ENCODE results near the gene ZSWIM1. TPM values are rescaled to one million over a fixed set of nuclear protein-coding genes. Genes with fewer than 3 reads are reported as not detected.

Gene ZSWIM1
- 10.0 TPM for total RNA-seq
- long read RNA-seq, partial matches to known transcripts, result 0 of 1 reads
- long read RNA-seq, other reads (novel, unspliced or antisense), result 0 of 1 reads

- DNase-seq (ENCODE audit: low spot score), result peak; percentile 99
Measured at GRCh38 chr20:45880988-45881788, at the start of gene ZSWIM1. TSS of gene ZSWIM1 (plus strand) at chr20:45881227. CDS start at chr20:45882593, 1,366 bp downstream.

DNA sequence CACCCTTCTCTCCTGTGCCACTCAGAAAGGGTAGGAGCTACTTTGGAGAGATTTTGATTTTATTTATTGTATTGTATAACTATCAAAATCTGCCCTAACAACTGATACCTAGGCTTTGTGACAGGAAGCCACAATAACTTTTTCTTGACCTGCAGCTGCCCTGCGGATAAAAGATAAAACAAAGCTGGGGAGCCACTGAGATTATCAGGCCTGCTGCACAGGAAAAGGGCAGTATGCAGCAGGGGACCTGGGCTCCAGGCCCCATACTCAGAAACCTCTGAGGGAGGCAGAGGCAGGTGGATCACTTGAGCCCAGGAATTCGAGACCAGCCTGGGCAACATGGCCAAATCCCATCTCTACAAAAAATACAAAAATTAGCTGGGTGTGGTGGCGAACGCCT lies 48.4 kb upstream of the ZSWIM1 start:
- no peak for DNase-seq (ENCODE audit: low spot score)

GRCh38 chr20:45833030-45833882 lies 47.8 kb upstream of the ZSWIM1 start, which contains the start of gene SNX21:
TSS of gene SNX21 (plus strand) at chr20:45833799. CDS start at chr20:45833920, 121 bp downstream.
- DNase-seq (ENCODE audit: low spot score), result peak; percentile 94

DNA sequence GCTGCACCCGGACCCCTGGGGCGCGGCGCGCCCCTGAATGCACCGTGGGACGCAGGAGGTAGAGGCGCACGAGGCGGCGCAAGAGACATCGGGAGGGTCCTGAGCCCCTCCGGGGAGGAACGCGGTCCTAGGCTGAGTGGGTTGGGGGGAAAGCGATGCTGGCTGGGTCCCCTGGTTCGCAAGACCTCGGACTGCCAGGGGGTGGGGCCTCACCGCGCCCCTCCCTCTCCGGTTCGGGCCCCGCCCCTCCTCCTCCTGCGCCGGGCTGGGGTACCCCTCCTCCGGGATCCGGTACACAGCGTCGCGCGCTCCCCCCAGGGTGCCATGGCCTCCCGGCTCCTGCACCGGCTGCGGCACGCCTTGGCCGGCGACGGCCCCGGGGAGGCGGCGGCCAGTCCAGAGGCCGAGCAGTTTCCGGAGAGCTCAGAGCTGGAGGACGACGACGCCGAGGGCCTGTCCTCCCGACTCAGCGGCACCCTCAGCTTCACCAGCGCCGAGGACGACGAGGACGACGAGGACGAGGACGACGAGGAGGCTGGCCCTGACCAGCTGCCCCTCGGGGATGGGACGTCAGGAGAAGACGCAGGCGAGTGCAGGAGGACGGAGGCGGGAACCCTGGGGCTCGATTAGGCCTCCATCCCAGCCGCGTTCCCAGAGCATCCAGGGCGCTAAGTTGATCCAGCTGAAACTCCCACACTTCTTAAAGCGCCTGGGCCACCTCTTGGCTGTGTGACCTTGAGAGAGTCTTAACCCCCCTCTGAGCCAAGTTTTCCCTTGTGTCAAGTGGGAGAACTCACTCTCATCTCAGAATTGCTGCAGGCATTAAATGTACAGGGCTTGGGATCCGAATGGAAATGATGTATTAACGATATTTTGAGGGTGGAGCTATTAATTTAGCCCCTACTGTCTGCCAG lies 46.9 kb upstream of the ZSWIM1 start:
- DNase-seq (ENCODE audit: low spot score), result no peak

GRCh38 chr20:45834797-45835161 lies 46.2 kb upstream of the ZSWIM1 start:
- DNase-seq (ENCODE audit: low spot score), result no peak

- DNase-seq (ENCODE audit: low spot score), result no peak
Measured at GRCh38 chr20:45835329-45835765, 45.7 kb upstream of the ZSWIM1 start.

DNA sequence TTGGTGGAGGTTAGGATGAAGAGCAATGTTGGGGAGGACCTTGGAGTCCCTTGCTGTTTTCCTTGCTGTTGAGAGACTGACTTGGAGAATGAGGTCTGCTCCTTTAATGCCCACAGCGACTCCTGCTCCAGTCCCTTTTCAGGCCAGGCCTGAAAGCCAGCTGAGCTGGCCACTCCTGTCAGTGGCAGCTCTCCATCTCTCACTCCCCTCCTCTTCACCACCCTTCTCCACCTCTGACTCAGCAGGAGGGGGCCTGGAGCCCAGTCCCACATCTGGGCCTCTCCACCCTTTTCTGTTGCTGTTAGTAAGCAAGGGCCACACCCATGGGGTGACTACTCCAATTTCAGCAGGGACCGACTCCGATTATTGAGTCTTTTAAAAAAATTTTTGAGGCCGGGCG lies 45.2 kb upstream of the ZSWIM1 start:
- no peak for DNase-seq (ENCODE audit: low spot score)

GRCh38 chr20:45836841-45837240 lies 44.2 kb upstream of the ZSWIM1 start:
- no peak for DNase-seq (ENCODE audit: low spot score)

- no peak for DNase-seq (ENCODE audit: low spot score)
Measured at GRCh38 chr20:45840700-45841198, 40.3 kb upstream of the ZSWIM1 start.

DNA sequence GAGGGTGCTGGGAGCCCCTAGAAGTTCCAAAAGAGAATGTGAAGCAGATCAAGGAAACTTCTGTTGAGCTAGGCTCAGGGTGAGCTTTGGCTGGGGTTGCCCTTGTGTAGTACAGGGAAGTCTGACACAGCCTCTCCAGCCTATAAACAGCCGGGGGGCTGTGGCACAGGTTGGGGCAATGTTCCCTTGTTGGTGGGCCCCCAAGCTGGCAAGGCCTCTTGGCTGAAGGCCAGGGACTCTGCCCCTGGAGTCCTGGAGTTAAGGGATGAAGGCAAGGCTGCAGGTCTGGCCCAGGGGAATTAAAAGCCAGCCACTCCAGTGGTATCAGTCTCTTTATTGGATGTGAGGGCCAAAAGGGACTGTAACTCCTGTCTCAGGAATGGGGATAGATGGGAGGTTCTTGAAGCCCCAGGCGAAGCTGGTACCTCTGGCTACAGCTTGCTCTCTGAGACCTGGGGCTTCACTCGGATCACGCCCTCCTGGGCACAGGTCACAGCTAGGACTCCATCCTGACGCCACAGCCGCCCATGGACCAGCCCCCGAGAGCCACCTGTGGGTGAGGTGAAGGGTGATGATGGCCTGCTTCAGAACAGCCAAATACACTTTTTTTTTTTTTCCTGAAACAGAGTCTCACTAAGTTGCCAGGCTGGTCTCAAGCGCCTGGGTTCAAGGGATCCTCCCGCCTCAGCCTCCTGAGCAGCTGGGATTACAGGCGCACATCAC lies 39.5 kb upstream of the ZSWIM1 start:
- DNase-seq (ENCODE audit: low spot score), result no peak

GRCh38 chr20:45842169-45842812 lies 38.7 kb upstream of the ZSWIM1 start:
- DNase-seq (ENCODE audit: low spot score), result no peak

- DNase-seq (ENCODE audit: low spot score), result no peak
Measured at GRCh38 chr20:45843506-45843905, 37.5 kb upstream of the ZSWIM1 start.

GRCh38 chr20:45845452-45845851 lies 35.6 kb upstream of the ZSWIM1 start:
- no peak for DNase-seq (ENCODE audit: low spot score)

DNA sequence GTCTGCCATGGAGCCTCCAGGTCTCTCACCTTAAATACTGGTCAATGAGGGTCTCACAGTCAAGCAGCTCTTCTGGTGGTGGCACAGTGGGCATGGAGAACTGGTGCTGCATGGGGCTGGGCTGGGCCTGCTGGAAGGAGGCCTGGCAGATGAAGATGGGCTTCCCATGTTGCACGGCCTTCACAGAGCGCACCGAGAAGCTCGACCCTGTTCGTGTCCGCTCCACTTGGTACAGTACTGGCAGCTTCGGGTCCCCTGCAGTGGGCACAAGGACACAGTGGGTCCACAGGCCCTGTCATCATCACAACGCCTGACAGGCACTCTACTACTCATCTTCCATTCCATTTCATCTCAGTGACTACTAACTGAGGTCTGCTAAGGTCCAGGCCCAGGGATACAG lies 32.6 kb upstream of the ZSWIM1 start:
- DNase-seq (ENCODE audit: low spot score), result no peak

GRCh38 chr20:45848969-45849582 lies 32.0 kb upstream of the ZSWIM1 start:
- DNase-seq (ENCODE audit: low spot score), result no peak

GRCh38 chr20:45850238-45850637 lies 30.8 kb upstream of the ZSWIM1 start:
- DNase-seq (ENCODE audit: low spot score), result no peak

DNA sequence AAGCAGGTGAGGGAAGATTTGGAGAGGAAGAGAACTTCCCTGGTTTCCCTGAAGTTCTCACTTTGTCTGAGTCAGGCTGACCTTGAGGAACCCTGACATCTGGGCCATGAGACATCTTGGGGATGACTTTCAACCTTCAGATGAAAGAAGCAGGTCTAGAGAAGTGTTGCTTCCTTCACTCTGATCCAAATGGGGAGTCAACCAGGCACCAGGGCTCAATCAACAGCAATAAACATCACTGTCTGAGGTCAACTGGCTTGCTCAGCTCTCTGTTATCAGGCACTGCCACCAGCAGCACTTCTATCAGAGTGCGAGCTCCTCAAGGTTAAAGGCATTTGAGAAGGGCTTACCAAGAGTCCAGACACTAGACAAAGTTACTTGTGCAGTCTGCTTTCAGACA lies 30.1 kb upstream of the ZSWIM1 start:
- DNase-seq (ENCODE audit: low spot score), result no peak

DNA sequence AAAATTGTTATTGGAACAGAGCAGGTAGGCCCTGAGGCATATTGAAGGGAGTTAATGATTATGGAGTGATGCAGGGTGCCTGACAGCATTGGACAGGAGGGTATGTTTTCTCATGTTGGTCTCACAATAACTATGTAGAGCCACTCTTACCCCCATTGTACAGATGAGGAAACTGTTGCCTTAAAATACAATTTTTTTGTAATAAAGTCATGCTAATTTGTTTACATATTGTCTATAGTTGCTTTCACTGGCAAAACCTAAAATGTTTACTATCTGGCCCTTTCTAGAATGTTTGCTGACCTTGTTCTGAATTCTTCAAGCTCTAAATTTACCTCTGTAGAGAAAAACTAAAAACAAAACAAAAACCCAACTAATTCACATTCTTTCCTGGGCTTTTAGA lies 29.5 kb upstream of the ZSWIM1 start:
- DNase-seq (ENCODE audit: low spot score), result no peak

DNA sequence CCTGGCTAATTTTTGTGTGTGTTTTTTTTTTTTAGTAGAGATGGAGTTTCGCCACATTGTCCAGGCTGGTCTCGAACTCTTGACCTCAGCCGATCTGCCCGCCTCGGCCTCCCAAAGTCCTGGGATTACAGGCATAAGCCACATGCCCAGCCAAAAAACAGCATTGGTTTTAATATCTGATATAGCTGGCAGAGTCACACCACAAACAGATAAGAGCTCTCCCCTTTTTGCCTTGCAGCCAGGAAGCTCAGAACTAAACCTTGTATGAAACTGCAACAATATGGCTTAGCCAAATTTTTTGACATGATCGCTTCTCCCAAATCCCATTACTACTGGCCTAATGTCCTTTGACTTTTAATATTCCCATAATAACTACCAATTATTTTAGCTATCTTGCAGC lies 28.7 kb upstream of the ZSWIM1 start:
- no peak for DNase-seq (ENCODE audit: low spot score)
